ENCODE measurements around the gene NAT8L. TPM values are rescaled to one million over a fixed set of nuclear protein-coding genes. Genes with fewer than 3 reads are reported as not detected.

The NAT8L gene
- total RNA-seq, 1 experiment from 2014 or later, result 13.9 TPM

DNA sequence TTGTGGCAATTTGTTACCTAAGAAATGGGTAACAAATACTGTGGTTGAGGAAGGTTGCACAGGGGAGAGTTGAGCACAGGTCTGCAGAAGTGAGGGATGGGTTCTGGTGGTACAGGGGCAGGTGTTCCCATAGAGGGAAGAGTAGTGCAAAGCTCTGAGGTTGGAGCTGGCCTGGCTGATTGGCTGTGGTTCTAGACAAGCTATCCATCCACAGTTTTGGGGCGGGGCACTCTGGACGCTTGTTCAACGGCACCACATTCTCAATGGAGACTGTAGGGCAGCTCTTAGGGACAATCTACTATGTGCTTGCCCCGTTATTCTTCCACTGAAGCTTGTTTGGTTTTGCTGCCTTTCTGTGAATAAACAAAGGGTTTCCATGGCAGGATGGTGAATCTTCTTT lies 35.4 kb downstream of the NAT8L start:
- no CpG with 5 or more reads among the region's 4 CpGs for WGBS (ENCODE audit: extremely low coverage, insufficient read length, low lambda C conversion rate)
- H3K9me3 Mint-ChIP-seq, result peaks cover 11 to 12% of the 10 kb centered on the region in 2 experiments

More for the DNA sequence above, 35.4 kb downstream of the NAT8L start:
- H4K8ac ChIP-seq (replicated peaks; ENCODE audit: insufficient read length, low read depth, low read length), result no peak overlapping the region
- H3K9me3 ChIP-seq (ENCODE audit: control insufficient read depth, low read depth, low read length), result no peaks in the 10 kb centered on the region
- H3K27ac ChIP-seq (ENCODE audit: insufficient read length, low read depth, low read length), result no peak overlapping the region
- no peak overlapping the region for H3K4me3 Mint-ChIP-seq
- H2BK5ac ChIP-seq (ENCODE audit: insufficient read length, low read length), result no peak overlapping the region
- TF ChIP-seq, protein P1, sequence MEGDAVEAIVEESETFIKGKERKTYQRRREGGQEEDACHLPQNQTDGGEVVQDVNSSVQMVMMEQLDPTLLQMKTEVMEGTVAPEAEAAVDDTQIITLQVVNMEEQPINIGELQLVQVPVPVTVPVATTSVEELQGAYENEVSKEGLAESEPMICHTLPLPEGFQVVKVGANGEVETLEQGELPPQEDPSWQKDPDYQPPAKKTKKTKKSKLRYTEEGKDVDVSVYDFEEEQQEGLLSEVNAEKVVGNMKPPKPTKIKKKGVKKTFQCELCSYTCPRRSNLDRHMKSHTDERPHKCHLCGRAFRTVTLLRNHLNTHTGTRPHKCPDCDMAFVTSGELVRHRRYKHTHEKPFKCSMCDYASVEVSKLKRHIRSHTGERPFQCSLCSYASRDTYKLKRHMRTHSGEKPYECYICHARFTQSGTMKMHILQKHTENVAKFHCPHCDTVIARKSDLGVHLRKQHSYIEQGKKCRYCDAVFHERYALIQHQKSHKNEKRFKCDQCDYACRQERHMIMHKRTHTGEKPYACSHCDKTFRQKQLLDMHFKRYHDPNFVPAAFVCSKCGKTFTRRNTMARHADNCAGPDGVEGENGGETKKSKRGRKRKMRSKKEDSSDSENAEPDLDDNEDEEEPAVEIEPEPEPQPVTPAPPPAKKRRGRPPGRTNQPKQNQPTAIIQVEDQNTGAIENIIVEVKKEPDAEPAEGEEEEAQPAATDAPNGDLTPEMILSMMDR (conservative IDR thresholded peaks at IDR 0.05), result no peak
- no peak overlapping the region for H2BK20ac ChIP-seq (ENCODE audit: low read depth, low read length, poor library complexity, severe bottlenecking)
- no peak overlapping the region for H2AFZ ChIP-seq (ENCODE audit: low read length)
- H4K5ac ChIP-seq (ENCODE audit: insufficient read length, low read depth, low read length), result no peak overlapping the region
- no peak overlapping the region for H3K4me2 ChIP-seq (ENCODE audit: insufficient read depth, insufficient read length, low read length)
- no peak overlapping the region; a peak in 1 of 7 replicates for H3K27ac Mint-ChIP-seq
- H2BK12ac ChIP-seq (ENCODE audit: insufficient read length, low read depth, low read length), result no peak overlapping the region
- H3K4ac ChIP-seq (ENCODE audit: low read depth, low read length), result no peak overlapping the region
- no peak overlapping the region for H2BK120ac ChIP-seq (ENCODE audit: low read depth, low read length, poor library complexity, severe bottlenecking)
- H3K9ac ChIP-seq (ENCODE audit: extremely low read depth, insufficient read length, low read length), result no peak overlapping the region
- H3K79me2 ChIP-seq (ENCODE audit: insufficient read depth, low read length), result no peaks in the 10 kb centered on the region
- H3K14ac ChIP-seq (ENCODE audit: insufficient read depth, low read length), result no peak overlapping the region
- H3K18ac ChIP-seq (ENCODE audit: insufficient read length, low read depth, low read length), result no peak overlapping the region
- H2BK15ac ChIP-seq (ENCODE audit: low read depth, low read length), result no peak overlapping the region
- no peak for DNase-seq
- no peaks in the 10 kb centered on the region for H3K23me2 ChIP-seq (ENCODE audit: insufficient read length, low read depth, low read length, poor library complexity, severe bottlenecking)
- no peak overlapping the region for H3T11ph ChIP-seq (ENCODE audit: low read length)
- H4K91ac ChIP-seq (ENCODE audit: insufficient read length, low read depth, low read length), result no peak overlapping the region
- H3K56ac ChIP-seq (ENCODE audit: insufficient read length, low read depth, low read length), result no peak overlapping the region
- peaks cover 2 to 4% (median 4%) of the 10 kb centered on the region in 3 experiments; a peak in 5 of 7 replicates for H3K36me3 Mint-ChIP-seq (ENCODE audit: insufficient read depth in 1 of 3, low read depth in 3 of 3)
- H3K27me3 ChIP-seq (ENCODE audit: insufficient read depth, low read length), result no peaks in the 10 kb centered on the region
- H2AK5ac ChIP-seq (ENCODE audit: insufficient read length, low read length), result no peak overlapping the region
- no peaks in the 10 kb centered on the region for H3K79me1 ChIP-seq (ENCODE audit: insufficient read depth, low read depth, low read length, poor library complexity, severe bottlenecking)
- H3K4me1 Mint-ChIP-seq, result no peaks in the 10 kb centered on the region
- H3K27me3 Mint-ChIP-seq (ENCODE audit: low read depth), result peaks cover 23% of the 10 kb centered on the region
- no peak overlapping the region for H3K23ac ChIP-seq (ENCODE audit: insufficient read length, low read depth, low read length)
- no peaks in the 10 kb centered on the region for H4K20me1 ChIP-seq (ENCODE audit: control insufficient read depth, insufficient read depth, insufficient read length)
- H3K4me1 ChIP-seq (ENCODE audit: insufficient read depth, low read length), result no peaks in the 10 kb centered on the region

Measured in H9 (cell line).